HG03280 (cell line): ENCODE results near the gene RIMS1.
A peak's percentile ranks its signal among the peaks of the same experiment; 100 is the strongest.
"Not testable (repeated sequence)": the region's sequence is repeated elsewhere in the genome, so short reads cannot be mapped to it uniquely, and the experiment has no call there.

Experiments
- ATAC-seq: cut with Tn5 transposase; IDR thresholded peaks from one replicate; pipeline ENCODE4 v1.9.1; 2021; ENCODE audit warnings: mild to moderate bottlenecking, moderate library complexity; ENCODE audit not compliant: unreplicated experiment

The RIMS1 gene

DNA sequence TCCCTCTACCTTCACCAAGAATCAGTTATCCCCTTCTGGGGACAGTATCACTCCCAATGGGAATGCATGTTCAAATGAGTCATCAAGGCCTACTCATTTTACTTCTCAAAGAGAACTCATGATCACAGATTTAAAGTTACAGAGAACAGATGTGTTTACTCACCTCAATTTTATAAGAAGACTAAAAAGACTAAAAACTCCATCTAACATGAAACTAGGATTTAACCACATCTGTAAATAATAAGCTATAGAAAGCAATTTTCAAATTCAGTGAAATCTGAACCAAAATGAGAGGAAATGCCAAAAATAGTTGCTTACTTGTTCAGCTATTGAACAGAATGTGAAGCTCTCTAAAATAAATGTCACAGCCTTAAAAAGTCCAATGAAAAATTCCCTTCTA, 435.4 kb downstream of the RIMS1 start:
- ATAC-seq: no peak

DNA sequence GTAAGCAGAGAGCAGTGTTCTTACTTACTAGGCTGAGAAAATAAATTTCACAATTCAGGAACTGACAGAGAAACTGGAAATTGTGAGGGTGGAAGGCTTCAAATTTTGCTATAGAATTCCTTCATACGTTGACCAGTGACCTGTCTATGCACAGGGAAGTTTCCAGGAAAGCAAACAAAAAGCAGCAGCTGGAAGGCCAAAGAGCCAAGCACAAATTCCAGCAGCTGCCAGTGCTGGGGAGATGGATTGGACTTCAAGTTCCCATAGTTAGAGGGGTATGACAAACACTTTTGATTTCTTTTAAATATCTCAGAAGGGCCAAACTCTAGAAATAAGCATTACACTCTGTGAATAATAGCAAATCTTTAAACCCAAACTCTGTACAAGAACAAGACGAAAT, 436.4 kb downstream of the RIMS1 start:
- no peak for ATAC-seq

DNA sequence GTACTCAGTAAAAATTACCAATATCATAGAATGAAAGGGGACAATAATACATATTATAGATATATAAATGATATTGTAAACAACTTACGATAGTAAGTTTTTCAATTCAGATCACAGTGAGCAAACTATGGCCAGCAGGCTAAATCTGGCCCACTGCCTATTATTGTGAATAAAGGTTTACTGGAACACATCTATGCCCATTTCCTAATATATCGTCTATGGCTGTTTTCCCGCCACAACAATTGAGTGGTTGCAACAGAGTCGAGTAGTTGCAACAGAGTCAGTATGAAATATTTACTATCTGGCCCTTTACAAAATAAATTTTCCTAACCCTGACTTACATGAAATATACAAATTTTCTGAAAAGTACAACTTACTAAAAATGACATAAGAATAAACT, 438.2 kb downstream of the RIMS1 start:
- ATAC-seq: no peak

DNA sequence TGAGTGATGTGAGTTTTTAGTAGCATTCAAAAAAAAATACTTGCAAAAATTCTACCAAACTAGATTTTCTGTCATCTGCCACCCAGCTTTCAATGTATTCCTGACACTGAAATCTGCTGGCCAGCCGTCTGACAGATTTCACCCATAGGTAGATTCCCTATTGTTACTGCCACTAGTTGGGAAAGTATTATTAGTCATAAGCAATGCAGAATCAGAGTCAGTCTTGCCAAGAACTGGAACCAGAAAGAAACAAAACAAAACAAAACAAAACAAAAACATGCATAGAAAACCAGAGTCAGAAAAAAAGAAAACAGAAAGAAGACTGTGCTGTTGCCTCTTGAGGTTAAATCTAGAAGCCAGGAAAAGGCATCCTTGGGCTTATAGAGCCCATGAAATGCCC, 442.4 kb downstream of the RIMS1 start:
- no peak for ATAC-seq

- ATAC-seq: not testable (repeated sequence)
Observed at GRCh38 chr6:72335203-72335602, 448.9 kb downstream of the RIMS1 start.

GRCh38 chr6:72348926-72349325, 462.6 kb downstream of the RIMS1 start:
- no peak for ATAC-seq

- ATAC-seq: no peak
Observed at GRCh38 chr6:72350296-72350881, 464.0 kb downstream of the RIMS1 start.

DNA sequence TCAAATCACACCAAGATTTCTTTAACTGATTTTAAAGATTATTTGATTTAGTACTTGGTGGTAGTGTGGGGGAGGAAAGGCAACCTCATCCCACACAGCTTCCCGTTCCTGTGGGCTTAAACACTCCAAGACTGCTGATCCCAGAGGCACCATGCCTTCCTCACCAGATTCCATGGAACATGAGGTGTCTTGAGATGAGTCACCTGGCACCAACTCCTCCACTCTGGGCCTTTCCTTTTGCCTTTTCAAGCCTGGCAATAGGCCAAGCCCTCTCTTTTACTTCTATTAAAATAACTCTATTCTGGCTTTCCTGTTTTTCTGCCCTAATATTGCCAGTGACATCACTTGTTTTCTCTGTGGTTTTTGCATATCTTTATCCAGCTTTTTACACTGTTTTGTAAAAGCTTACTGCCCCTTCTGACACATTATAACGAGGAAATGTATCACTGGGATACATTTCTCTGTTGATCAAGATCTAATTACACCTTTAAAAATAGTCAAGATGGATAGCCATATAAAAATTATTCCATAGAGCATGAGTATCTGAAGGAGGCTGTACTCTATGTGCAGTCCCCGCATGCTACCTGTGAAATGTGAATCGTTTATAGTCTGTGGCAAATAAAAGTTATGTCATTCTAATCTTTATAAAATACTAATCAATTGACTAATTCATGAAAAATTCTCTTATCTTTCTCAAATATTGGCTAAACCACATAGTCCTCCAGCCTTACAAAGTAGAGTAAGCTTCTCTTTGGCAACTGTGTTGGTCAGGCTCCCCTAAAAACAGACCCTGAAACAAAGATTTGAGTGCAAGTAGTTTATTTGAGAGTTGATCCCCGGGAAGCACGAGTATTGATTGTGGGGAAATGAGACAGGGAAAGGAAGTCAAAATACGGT, 477.7 kb downstream of the RIMS1 start:
- ATAC-seq: no peak

DNA sequence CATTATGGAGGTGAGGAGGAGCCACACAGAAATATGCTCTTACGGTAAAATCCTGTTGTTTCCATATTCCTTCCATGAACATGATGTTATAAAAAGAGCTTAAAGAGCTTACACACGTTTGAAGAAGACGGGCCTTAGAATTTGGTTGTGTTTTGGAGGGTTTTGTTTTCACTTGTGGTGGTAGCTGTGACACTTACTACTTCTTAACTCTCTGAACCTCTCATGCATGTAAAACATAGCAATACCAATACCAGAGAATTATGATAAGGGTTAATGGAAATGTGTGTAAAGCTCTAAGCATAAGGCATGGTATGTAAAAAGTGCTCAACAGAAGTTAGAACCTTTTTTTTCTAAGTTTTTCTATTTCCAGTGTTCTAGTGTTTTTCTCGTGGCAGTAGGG, 479.4 kb downstream of the RIMS1 start:
- ATAC-seq: no peak

GRCh38 chr6:72367439-72367838, 481.1 kb downstream of the RIMS1 start:
- no peak for ATAC-seq

DNA sequence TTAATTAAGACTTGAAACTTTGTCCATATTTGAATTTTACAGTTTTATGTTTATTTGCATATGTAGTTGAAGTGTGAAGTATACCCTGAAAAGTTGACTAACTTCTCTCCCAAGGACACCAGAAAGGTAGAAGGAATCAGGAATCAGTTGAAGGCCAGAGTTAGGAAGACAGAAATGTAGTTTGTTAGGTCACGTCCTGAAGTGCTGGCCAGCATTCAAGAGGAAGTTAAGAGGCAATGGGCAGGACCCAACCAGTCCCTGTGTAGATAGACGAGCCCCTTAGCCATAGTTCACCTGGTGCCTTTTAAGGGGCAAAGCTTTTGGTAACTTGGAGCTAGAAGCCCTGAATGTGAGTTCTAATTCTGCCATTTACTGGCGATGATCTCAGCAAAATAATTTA, 485.1 kb downstream of the RIMS1 start:
- ATAC-seq: no peak

- ATAC-seq: no peak
Observed at GRCh38 chr6:72374172-72374571, 487.8 kb downstream of the RIMS1 start.

DNA sequence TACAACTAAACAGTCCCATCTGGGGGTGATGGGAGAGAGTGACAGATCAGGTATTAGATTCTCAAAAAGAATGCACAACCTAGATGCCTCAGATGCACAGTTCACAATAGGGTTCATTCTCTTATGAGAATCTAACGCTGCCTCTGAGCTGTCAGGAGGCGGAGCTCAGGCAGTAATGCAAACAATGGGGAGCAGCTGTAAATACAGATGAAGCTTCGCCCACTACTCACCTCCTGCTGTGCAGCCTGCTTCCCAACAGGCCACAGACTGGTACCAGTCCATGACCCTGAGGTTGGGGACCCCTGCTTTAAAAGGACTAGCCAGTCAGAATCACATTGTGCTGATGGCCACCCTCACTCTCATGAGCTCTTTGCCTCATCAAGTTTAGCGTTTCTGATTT, 488.5 kb downstream of the RIMS1 start:
- no peak for ATAC-seq

DNA sequence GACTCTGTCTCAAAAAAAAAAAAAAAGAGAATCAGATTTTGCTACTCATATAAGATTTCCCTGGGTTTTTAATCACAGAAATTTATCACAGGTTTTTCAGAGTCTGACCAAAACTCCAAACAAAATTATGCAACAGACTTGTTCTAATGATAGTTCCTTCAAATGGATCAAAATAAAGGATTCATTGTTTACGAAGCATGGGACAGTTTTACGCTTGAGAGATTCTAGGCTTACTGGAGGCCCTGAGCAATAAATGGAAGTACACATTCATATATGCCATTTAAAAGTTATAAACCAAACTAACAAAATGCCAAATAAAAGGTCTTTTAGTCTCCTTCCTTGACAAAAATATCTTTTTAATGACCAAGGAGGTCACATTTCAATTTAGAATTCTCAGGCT, 490.4 kb downstream of the RIMS1 start:
- ATAC-seq: no peak

- no peak for ATAC-seq
Observed at GRCh38 chr6:72381076-72381475, 494.7 kb downstream of the RIMS1 start.

DNA sequence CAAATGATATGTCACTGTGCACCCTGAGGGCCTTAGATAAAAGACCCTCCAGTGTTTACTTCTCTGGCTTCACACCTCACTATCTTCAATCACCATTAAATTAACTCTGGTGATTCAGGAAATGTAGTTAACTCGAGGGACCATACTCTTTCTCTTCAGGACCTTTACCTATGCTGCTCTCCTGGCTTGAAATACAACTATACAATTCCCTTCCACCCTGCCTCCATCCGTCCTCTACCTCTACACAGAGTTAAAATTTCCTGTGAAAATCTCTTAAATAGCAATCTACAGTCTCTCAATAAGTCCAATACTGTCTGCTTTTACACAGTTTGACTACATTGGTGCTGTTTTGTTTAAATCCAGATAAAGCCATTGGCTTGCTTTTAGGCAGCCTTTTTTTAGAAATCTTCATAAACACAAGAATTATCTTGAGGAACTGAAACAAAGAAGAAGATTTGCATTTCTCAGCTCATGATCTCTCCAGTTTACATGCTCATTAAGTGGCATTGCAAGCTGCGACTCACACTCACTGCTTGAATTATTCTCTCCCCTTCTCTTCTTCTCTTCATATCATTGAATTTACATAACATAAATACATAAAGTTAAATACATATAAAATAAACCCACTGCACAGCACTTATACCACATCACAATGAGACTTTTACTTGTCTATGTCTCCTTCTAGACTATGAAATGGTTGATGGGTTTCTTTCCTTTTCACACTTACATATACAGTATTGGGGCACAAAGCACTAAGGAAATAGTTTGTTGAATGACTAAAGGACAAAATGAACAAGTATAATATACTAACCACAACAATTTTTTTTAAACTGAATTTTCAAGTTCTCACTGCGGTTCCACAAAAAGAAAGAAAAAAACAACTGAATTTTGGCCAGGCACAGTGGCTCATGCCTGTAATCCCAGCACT, 496.5 kb downstream of the RIMS1 start:
- peak; percentile 97 for ATAC-seq

DNA sequence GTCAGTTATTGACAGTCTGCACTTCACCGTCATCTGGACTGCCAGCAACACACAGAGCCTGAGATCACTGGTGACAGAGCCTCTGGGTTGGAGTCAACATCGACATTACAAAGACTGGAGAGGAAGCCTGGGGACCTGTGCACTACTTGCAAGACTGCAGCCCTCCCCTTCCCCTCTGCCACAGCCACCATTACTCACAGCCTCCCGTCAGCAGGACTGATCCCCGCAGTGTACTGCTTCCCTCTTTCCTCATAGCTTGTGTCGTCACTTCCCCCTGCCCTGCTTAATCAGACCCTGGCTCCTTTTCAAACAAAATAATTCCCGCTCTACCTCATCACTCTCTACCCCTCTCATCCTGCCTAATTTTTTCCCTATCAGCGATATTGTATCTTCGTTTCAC, 500.0 kb downstream of the RIMS1 start:
- no peak for ATAC-seq

- ATAC-seq: no peak
Observed at GRCh38 chr6:72389698-72390097, 503.3 kb downstream of the RIMS1 start.

DNA sequence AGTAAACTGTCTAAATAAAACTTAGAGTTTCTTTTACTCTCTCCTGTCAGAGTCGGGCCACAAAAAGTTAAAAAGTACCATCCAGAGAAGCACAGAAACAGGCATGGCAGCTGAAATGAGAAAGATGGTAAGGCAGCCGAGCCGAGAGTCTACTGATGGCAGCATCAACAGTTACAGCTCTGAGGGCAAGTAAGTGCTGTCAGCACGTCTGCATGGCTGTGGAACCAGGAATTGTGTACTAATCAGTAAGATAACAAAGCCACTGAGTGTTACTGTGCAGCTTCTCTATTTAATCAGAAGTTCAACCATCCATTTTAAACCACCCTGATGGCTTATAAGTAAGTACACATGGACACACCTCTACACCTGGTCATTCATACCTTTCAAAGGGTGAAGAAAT, 504.2 kb downstream of the RIMS1 start:
- ATAC-seq: no peak

DNA sequence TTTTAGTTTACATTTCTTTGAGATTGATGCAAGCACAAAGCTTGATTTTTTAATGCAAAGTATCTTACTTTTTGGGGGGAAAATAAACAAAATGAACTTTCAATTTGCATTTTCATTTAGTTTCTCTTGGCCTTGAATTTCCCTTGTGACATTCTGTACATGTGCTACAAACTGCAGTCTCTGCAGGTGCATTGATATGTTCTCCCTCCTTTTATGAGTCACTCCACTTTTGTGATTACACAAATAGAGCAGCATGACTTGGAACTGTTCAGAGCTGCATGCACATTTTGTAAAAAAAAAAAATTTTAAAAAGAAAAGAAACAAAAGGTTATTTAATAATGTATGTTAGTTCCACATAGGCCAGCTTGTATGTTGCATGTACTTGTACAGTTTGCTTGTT, 515.5 kb downstream of the RIMS1 start:
- ATAC-seq: no peak

- ATAC-seq: no peak
Observed at GRCh38 chr6:72403413-72403812, 517.1 kb downstream of the RIMS1 start.
